ENCODE data around the gene FAR2. TPM values are rescaled to one million over a fixed set of nuclear protein-coding genes. Genes with fewer than 3 reads are reported as not detected.

Gene FAR2
- total RNA-seq, result 46.3 and 60.5 TPM in 2 replicates

DNA sequence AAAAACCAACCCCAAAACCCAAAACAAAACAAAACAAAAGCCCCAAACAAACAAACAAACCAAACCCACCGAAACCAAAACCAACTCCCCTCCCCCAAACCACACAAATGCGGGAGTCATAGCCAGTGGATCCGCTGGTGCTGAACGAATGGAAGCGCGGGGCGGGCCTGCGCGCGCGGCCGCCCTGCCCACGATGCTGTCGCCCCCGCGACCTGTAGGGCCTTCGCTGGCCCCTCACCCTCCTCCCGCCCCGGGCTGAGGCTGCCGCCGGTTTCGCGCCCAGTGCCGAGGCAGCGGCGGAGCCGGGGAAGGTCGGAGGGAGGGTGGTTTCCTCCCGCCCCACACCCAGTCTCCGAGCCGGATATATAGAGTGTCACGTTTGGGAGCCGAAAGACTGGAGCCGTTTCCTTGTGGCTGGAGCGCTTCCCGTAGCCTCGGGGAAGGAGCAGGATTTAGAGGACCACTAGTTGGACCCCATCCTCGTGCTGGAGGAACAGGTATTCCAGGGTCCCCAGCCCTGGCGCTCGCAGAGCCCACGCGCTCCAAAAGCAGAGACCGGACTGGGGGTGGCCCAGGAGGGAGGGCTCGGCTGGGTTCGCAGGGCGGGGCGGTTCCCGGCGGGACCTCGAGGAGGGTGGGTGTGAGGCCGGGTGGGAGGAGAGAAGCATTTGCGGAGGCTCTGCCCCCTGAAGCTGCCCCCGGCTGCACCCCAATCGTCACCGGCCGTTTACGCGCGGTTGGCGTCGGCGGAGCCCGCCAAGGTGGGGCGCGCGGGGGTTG, at the start of gene FAR2:
Gene FAR2 (plus strand): TSS at position 368 of the 780 bp plus-strand sequence. CDS start 121,172 bp downstream, outside the sequence.

DNA sequence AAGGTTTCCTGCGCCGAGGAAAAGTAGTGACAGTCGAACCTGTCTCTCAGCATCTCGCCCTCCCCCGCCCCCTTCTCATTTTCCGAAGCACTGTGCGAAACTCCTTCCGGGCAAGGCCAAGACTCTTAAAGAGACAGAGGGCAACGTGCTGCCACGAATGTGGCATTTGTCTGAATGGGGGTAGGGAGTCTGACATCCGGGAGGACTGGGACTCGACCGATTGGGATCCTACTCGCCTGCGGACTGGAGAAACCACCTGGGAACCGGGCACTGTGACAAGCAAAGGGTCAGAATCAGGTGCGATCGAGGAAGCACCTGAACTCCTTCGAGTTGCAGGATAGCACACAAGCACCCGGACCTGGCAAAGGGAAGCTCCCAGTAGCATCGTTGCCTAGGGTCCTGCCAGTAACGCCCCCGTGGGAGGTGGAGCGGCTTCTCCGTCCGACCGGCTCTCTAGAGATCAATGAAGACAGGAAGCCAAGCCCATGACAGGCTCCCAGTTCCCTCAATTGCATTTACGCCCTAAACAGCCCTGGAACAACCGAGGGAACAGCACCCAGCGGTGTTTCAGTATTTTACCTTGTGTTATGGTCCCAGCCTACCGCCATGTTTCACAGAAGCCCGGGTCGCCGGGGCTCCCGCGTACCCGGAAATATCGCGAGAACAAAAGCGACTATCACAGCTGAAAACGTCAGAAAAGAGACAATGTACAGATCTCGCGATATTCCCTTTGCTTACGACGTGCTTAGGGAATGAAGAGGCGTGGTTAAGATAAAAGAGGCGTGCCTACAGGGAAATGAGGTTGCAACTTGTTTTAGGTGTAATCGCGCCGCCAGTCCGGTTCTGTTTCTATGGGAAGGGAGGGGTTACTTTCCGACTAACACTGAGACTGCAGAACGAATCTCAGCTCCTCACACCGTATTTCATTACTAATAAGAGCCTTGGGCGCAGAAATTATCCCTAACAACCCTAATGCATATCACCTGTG, 231.8 kb downstream of the FAR2 start, which contains the start of gene ERGIC2:
Gene ERGIC2 (minus strand): TSS at position 637 of the 988 bp plus-strand sequence. CDS start 9,539 bp downstream, outside the sequence.

Other genes with a start within 250 kb of the FAR2 start
- 32.2 and 35.3 TPM in 2 replicates for gene ERGIC2, start 231.9 kb downstream of the FAR2 start, total RNA-seq